SK-N-SH (cell line): ENCODE data around the gene ANKRD34A. TPM values are rescaled to one million over a fixed set of nuclear protein-coding genes. Genes with fewer than 3 reads are reported as not detected.

Experiments
- CTCF ChIA-PET: fragments of 300-600, 350-600 bp; formaldehyde crosslinking; extraction: SDS; loops from one replicate; lab custom pipeline; 2021; lab: Yijun Ruan, JAX
- POLR2A ChIA-PET: fragments of 350-600 bp; sonication (Branson Sonifier 250); formaldehyde crosslinking; extraction: SDS; loops from one replicate; lab custom pipeline; 2020; ENCODE audit warnings: antibody characterized with exemption, inconsistent platforms; lab: Yijun Ruan, JAX
- DNase-seq: peaks from one replicate; pipeline ENCODE4 v3.0.0; 2012
- H2AFZ ChIP-seq: fragments of 200-600 bp; sonication (generic); 2 replicates; pipeline ENCODE4 v1.8.1; 2016; ENCODE audit warnings: antibody characterized with exemption, mild to moderate bottlenecking, low read depth
- H3F3A ChIP-seq: fragments of 200-600 bp; sonication (generic); replicated peaks from 2 replicates; pipeline ENCODE3; 2016; ENCODE audit warnings: antibody characterized with exemption, mild to moderate bottlenecking; ENCODE audit not compliant: insufficient read depth
- H3K27ac ChIP-seq, 2 experiments: fragments of 200-500 bp in 1 of 2; fragments of 200-600 bp in 1 of 2; sonication (Bioruptor generic) in 1 of 2; sonication (generic), shearing (Covaris generic) in 1 of 2; 2 replicates each; pipeline versions ENCODE4 v1.5.1 to v1.6.1; 2014 to 2016; ENCODE audit warnings: low read depth in 2 of 2, inconsistent platforms in 1 of 2, low read length in 1 of 2, mild to moderate bottlenecking in 1 of 2, mixed read lengths in 1 of 2
- H3K27me3 ChIP-seq: fragments of 200-600 bp; sonication (generic), shearing (Covaris generic); 2 replicates; pipeline ENCODE4 v1.6.1; 2016; ENCODE audit warnings: mixed run types; ENCODE audit not compliant: insufficient read depth
- H3K36me3 ChIP-seq, 2 experiments: fragments of 200-500 bp in 1 of 2; fragments of 200-600 bp in 1 of 2; sonication (Bioruptor generic) in 1 of 2; sonication (generic) in 1 of 2; replicated peaks in 1 of 2; 2 replicates each; pipeline versions ENCODE3 to v1.5.1; 2014 to 2016; ENCODE audit warnings: low read length in 1 of 2, mild to moderate bottlenecking in 1 of 2; ENCODE audit not compliant: insufficient read depth in 2 of 2, control insufficient read depth in 1 of 2
- H3K4me1 ChIP-seq, 2 experiments: fragments of 200-500 bp in 1 of 2; fragments of 200-600 bp in 1 of 2; sonication (Bioruptor generic) in 1 of 2; sonication (generic), shearing (Covaris generic) in 1 of 2; 2 replicates each; pipeline versions ENCODE4 v1.5.1 to v1.6.1; 2014 to 2016; ENCODE audit warnings: low read depth in 1 of 2, low read length in 1 of 2, mixed run types in 1 of 2; ENCODE audit not compliant: insufficient read depth in 2 of 2, control insufficient read depth in 1 of 2
- H3K4me2 ChIP-seq: fragments of 200-600 bp; sonication (generic), shearing (Covaris generic); 2 replicates; pipeline ENCODE4 v1.6.1; 2017; ENCODE audit warnings: mixed run types
- H3K4me3 ChIP-seq, 2 experiments: fragments of 200-500 bp in 1 of 2; fragments of 200-600 bp in 1 of 2; sonication (Bioruptor generic) in 1 of 2; sonication (generic), shearing (Covaris generic) in 1 of 2; 2 replicates each; pipeline versions ENCODE4 v1.5.1 to v1.8.1; 2014 to 2016; ENCODE audit warnings: low read depth in 2 of 2, inconsistent platforms in 1 of 2, low read length in 1 of 2, mild to moderate bottlenecking in 1 of 2, mixed read lengths in 1 of 2, moderate library complexity in 1 of 2
- H3K79me2 ChIP-seq: fragments of 200-600 bp; sonication (generic); 2 replicates; pipeline ENCODE4 v1.8.1; 2017; ENCODE audit warnings: mild to moderate bottlenecking; ENCODE audit not compliant: insufficient read depth
- H3K9ac ChIP-seq: fragments of 200-600 bp; sonication (generic); 2 replicates; pipeline ENCODE4 v1.6.1; 2017; ENCODE audit warnings: mixed run types
- H3K9me2 ChIP-seq: fragments of 200-600 bp; sonication (generic); 2 replicates; pipeline ENCODE4 v1.6.1; 2017; ENCODE audit warnings: mixed run types
- H3K9me3 ChIP-seq: fragments of 200-600 bp; sonication (generic); 2 replicates; pipeline ENCODE4 v1.6.1; 2017; ENCODE audit warnings: mixed run types, mild to moderate bottlenecking, moderate library complexity
- H4K20me1 ChIP-seq: fragments of 200-600 bp; sonication (generic); 2 replicates; pipeline ENCODE4 v1.6.1; 2017; ENCODE audit warnings: mild to moderate bottlenecking, mixed run types; ENCODE audit not compliant: insufficient read depth
- EP300 ChIP-seq, 2 experiments: IDR thresholded peaks; 2 replicates each; pipeline versions ENCODE4 v1.4.0 to v1.6.1; 2012; ENCODE audit warnings: borderline replicate concordance in 1 of 2, low read depth in 1 of 2, low read length in 1 of 2
- EZH2phosphoT487 ChIP-seq: fragments of 200-600 bp; sonication (generic); IDR thresholded peaks from 2 replicates; pipeline ENCODE4 v1.6.1; 2017; ENCODE audit warnings: low read depth, mixed run types, mild to moderate bottlenecking, antibody characterized with exemption, moderate library complexity, borderline replicate concordance
- FOXJ3 ChIP-seq: sonication (generic); formaldehyde crosslinking; IDR thresholded peaks from 2 replicates; pipeline ENCODE4 v1.5.1; 2020; ENCODE audit warnings: mild to moderate bottlenecking, missing genetic modification reagents
- FOXM1 ChIP-seq: IDR thresholded peaks from 2 replicates; pipeline ENCODE4 v1.4.0; 2012; ENCODE audit warnings: low read depth, mild to moderate bottlenecking
- GABPA ChIP-seq: IDR thresholded peaks from 2 replicates; pipeline ENCODE4 v1.4.0; 2012; ENCODE audit warnings: low read depth, mild to moderate bottlenecking
- IRF3 ChIP-seq: fragments of 150-350 bp; IDR thresholded peaks from 2 replicates; pipeline ENCODE4 v1.6.1; 2016; ENCODE audit warnings: mild to moderate bottlenecking, low read depth, low read length
- NRF1 ChIP-seq: IDR thresholded peaks from 2 replicates; pipeline ENCODE4 v1.6.1; 2012; ENCODE audit warnings: low read depth, mild to moderate bottlenecking, low read length
- PBX3 ChIP-seq: IDR thresholded peaks from 2 replicates; pipeline ENCODE4; 2012
- POLR2AphosphoS5 ChIP-seq: IDR thresholded peaks from 2 replicates; pipeline ENCODE4 v1.6.1; 2012; ENCODE audit warnings: low read depth, low read length
- RAD21 ChIP-seq: IDR thresholded peaks from 2 replicates; pipeline ENCODE4 v1.6.1; 2012; ENCODE audit warnings: mild to moderate bottlenecking, low read length
- SMC3 ChIP-seq: IDR thresholded peaks from 2 replicates; pipeline ENCODE4 v1.6.1; 2012; ENCODE audit warnings: low read depth, low read length, improper control_type of control experiment
- TAF1 ChIP-seq: IDR thresholded peaks from 2 replicates; pipeline ENCODE4 v1.6.1; 2012; ENCODE audit warnings: low read depth, mild to moderate bottlenecking, low read length, moderate library complexity, borderline replicate concordance
- TEAD4 ChIP-seq: IDR thresholded peaks from 2 replicates; pipeline ENCODE4 v1.4.0; 2012; ENCODE audit warnings: mild to moderate bottlenecking, borderline replicate concordance; ENCODE audit not compliant: insufficient read depth
- YY1 ChIP-seq: IDR thresholded peaks from 2 replicates; pipeline ENCODE4 v1.4.0; 2012; ENCODE audit warnings: low read depth, mild to moderate bottlenecking
- WGBS: methylation state at CpG from one replicate; pipeline ENCODE4 v1.1.6; 2017; ENCODE audit warnings: low lambda C conversion rate; 5-methylcytosine and 5-hydroxymethylcytosine counted together
- polyA plus RNA-seq, 3 experiments: library from polyadenylated mRNA; depleted of rRNA; stranded (reverse); fragments of >200 nt; gene quantifications; 2 replicates each; pipeline ENCODE4 v1.2.3, GENCODE V29; 2012
- TF ChIP-seq, protein P1 (sequence below): IDR thresholded peaks from 2 replicates; pipeline ENCODE4 v1.4.0; 2012; ENCODE audit warnings: low read depth, borderline replicate concordance
- TF ChIP-seq, protein P2 (sequence below): IDR thresholded peaks from 2 replicates; pipeline ENCODE4 v1.4.0; 2012; ENCODE audit warnings: low read depth

Gene ANKRD34A
- polyA plus RNA-seq, 1 of the 3 experiments (the other 2 are of a cell fraction), result 2.6 TPM

- no peak for TF ChIP-seq GABPA
- TF ChIP-seq NRF1, result no peak
- TF ChIP-seq, protein P1, sequence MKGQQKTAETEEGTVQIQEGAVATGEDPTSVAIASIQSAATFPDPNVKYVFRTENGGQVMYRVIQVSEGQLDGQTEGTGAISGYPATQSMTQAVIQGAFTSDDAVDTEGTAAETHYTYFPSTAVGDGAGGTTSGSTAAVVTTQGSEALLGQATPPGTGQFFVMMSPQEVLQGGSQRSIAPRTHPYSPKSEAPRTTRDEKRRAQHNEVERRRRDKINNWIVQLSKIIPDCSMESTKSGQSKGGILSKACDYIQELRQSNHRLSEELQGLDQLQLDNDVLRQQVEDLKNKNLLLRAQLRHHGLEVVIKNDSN, result no peak
- no peak for TF ChIP-seq TEAD4
Observed at GRCh38 chr1:145947551-145947950, 16.8 kb downstream of the ANKRD34A start (continued).

DNA sequence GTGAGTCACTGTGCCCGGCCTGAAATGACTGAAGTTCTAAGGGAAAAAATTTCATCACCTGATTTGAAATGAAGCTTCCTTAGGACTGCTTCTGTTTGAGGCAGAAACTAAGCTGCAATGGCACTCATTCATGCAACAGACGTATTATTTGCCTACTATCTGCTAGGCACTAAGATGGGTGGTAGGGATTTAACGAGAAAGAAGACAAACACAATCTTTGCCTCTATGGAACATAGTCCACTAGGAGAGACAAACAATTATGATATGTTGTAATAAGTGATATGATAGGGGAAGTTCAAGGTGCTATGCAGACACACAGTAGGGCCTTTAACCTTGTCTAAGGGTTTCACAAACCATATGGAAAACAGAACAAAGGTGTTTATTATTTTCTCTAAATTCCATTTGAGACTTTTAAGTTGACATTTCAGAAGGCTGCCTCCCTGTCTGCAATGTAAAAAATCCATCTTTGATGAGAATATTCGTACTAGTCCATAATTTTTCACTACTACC lies 17.8 kb downstream of the ANKRD34A start:
- Histone ChIP-seq H3F3A (no peaks in the 10 kb centered on the region), H3K9me3 (no peaks in the 10 kb centered on the region), H3K4me2 (no peak overlapping the region), H3K9ac (no peak overlapping the region), H3K4me3 (no peak overlapping the region), H4K20me1 (no peaks in the 10 kb centered on the region), H3K27me3 (no peaks in the 10 kb centered on the region), H3K27ac (no peak overlapping the region), H3K4me1 (no peaks in the 10 kb centered on the region), H3K79me2 (peaks cover 72% of the 10 kb centered on the region), H3K36me3 (peaks cover 20 to 30% of the 10 kb centered on the region in 2 experiments), H3K9me2 (no peaks in the 10 kb centered on the region)
- DNase-seq, result no peak
- WGBS, result 90% methylated on average over 4 of the region's 4 CpGs
- ChIA-PET CTCF (interaction anchor here (1.3 kb wide), 1 partner anchor 61 kb away, joined by 3 read pairs; no protein-coding TSS in a partner anchor), POLR2A (no interaction called here)
- no peak for TF ChIP-seq EZH2phosphoT487
- TF ChIP-seq, all 33 proteins: peak for 0
- H2AFZ ChIP-seq, result no peak overlapping the region

- Histone ChIP-seq H2AFZ (no peak overlapping the region), H3K36me3 (peaks cover 28 to 30% of the 10 kb centered on the region in 2 experiments), H3K27me3 (no peaks in the 10 kb centered on the region), H4K20me1 (no peaks in the 10 kb centered on the region), H3K27ac (no peak overlapping the region), H3K9ac (no peak overlapping the region), H3K9me2 (no peaks in the 10 kb centered on the region), H3F3A (no peaks in the 10 kb centered on the region), H3K4me3 (no peak overlapping the region), H3K4me2 (no peak overlapping the region), H3K79me2 (peaks cover 52% of the 10 kb centered on the region), H3K9me3 (no peaks in the 10 kb centered on the region), H3K4me1 (no peaks in the 10 kb centered on the region)
- POLR2A ChIA-PET, result interaction anchor here (0.6 kb wide), 1 partner anchor 41 kb away, joined by 3 read pairs; no protein-coding TSS in a partner anchor
- CTCF ChIA-PET, result interaction anchor here (0.8 to 1.4 kb wide), 4 partner anchors 17 to 52 kb away, joined by 3 to 5 read pairs (median 4); partner anchors contain the start of gene RBM8A
- WGBS, result 100% methylated on average over 3 of the region's 3 CpGs
- DNase-seq, result no peak
- no peak for TF ChIP-seq GABPA
- no peak for TF ChIP-seq EP300 (IDR thresholded peaks at IDR 0.05; ENCODE audit: borderline replicate concordance in 1 of 2, low read depth in 1 of 2, low read length in 1 of 2)
- TF ChIP-seq, protein P2, sequence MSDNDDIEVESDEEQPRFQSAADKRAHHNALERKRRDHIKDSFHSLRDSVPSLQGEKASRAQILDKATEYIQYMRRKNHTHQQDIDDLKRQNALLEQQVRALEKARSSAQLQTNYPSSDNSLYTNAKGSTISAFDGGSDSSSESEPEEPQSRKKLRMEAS, result no peak
- TF ChIP-seq YY1, result no peak
- TF ChIP-seq FOXJ3 (CRISPR knock-in tag), result no peak
- TF ChIP-seq PBX3, result no peak
- no peak for TF ChIP-seq FOXM1
- no peak for TF ChIP-seq RAD21
- no peak for TF ChIP-seq IRF3
- TF ChIP-seq POLR2AphosphoS5, result no peak
- TF ChIP-seq NRF1, result no peak
- TF ChIP-seq EZH2phosphoT487, result no peak
- no peak for TF ChIP-seq SMC3
- no peak for TF ChIP-seq TAF1
Observed at GRCh38 chr1:145944532-145944931, 19.8 kb downstream of the ANKRD34A start.
